Left forelimb (tissue), 1 donor: ENCODE data around the gene TMEM72.
A peak's percentile ranks its signal among the peaks of the same experiment; 100 is the strongest.

Experiments
- DNase-seq: peaks from one replicate; pipeline ENCODE4 v3.0.0-alpha.2; 2018; ENCODE audit warnings: low spot score

TMEM72 gene

DNA sequence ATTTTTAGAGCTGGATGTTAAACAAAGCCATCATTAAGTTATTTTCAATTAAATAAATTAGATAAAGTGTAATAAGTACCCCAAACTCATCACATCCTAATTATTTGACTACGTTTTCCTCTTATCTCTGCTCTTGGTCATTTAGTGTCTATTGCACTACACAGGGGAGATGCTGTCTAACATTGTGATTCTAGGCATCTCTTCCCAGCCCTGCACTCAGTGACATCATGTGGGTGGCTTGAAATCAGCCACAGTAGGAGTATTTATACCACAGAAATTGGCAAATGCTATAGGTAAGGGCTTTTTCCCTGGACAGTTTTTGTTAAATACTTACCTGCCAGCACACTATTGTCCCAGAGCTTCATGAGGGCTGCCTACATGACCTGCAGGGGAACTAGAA is 21.3 kb upstream of the TMEM72 start:
- no peak for DNase-seq

DNA sequence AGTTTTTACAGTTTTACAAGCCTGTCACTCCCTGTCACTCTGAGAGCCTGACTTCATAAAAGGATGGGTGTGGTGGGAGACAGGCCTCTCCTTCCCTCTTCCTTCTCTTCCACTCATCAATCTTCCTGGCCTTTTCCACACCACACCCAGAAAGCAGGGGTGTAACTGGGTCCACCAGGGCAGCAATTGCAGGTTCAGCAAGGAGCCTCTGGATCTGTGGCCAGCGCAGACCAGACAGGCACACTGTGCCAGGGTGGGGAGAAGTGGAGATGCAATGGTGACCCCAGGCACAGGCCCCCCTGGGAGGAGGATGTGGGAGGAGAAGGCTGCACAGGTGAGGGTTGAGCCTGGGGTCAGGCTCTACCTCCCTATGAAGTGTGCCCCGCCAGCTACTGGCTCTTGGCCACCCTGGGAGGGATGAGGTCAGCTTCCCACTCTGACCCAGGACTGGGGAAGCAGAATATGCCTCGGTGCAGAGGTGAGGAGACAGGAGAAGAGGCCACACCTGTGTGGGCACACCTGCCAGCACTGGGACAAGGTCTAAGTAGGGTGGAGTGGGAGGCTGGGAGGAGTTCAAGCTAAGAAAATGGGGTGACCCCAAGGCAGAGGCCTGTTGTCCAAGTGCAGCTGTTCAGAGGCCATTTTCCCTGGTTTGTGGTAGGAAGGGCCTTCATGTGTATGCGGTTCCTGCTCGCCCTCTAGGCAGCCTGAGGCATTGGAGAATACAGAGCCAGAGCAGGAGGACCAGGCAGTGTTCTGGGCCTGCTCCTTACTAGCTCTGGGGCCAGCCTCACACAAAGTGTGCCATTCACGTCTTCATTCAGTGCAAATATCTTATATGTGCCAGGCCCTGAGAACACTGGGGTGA is 20.2 kb upstream of the TMEM72 start:
- DNase-seq, result peak; percentile 59

DNA sequence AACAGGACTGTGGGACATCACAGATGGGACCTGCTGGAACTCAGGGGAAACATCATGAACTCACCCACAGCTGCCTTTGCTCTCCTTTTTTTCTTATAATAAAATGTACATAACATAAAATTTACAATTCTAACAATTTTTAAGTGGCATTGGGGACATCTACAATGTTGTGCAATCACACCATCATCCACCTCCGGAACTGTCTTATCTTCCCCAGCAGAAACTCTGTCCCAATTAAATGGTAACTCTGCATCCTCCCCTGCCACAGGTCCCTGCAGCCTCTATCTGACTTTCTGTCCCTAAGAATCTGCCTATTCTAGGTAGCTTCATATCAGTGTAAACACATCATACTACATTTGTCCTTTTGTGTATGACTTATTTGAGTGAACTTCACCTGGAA is 19.4 kb upstream of the TMEM72 start:
- no peak for DNase-seq

DNA sequence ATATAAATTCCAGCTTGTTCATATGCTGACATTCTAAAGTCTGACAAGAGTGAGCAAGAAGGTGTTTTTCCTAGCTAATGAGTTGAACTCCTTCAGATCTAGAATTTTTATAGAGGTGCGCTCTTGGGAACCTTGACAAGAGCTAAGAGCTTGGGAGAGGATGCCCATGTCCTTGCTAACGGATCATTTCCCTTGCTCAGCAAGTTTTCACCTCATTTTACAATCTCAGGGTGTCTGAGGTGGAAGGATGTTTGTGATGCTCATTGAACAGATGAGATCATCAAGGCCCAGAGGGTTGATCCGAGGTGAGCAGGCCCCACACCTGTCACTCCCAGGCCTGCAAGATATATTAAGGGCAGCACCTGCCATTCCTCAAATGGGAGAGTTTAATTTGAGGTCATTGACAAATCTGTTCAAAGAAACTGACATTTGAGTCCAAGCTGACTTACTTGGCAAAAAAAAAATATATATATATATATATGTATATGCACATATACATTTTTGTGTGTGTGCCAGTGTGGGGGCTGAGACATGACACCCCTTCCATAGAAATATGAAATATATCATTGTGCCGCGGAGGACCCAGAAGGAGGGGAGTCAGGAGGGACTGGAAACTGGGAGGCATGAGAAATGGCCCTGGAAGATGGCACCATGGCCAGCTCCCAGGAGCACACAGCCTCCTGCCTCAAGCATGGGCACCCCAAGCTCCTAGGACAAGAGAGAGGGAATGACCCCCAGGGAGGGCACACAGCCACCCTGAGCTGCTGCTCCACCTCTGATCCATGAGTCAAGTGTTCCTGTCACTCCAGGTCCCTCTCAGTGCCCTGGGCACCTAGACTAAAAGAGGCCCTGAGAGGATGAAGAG is 17.3 kb upstream of the TMEM72 start:
- no peak for DNase-seq

DNA sequence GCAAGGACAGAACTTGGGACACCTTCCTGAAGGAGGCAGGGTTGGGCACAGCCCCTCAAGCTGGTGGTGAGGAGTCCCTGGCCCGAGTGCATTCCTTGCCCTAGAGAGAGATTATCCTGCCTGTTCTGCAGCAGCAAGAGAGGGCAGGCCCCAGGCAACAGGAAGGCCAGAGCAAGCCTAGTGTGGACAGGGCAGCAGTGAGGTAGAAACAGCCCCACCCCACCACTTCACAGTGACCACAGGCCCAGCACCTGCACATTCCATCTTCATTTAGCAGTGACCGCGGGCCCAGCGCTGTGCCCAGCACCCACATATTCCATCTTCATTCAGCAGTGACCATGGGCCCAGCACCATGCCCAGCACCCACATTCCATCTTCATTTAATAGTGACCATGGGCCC is 16.4 kb upstream of the TMEM72 start:
- no peak for DNase-seq

DNA sequence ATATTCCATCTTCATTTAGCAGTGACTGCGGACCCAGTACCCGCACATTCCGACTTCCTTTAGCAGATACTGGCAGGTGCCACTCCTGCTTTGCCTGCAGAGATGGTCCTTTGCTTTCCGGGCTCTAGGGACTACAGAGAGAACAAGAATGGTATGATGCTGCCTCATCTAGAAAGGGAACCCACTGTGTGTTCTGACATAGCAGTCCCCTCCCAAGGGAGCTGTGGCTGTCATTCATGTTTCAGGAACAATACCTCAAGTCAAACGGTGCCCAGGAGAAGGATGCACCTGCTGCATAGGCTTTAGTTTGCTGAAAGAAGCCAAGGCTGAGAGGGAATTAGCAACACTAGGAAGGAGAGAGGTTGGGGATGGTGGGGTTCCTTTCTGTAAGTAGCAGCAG is 15.9 kb upstream of the TMEM72 start:
- DNase-seq, result no peak

DNA sequence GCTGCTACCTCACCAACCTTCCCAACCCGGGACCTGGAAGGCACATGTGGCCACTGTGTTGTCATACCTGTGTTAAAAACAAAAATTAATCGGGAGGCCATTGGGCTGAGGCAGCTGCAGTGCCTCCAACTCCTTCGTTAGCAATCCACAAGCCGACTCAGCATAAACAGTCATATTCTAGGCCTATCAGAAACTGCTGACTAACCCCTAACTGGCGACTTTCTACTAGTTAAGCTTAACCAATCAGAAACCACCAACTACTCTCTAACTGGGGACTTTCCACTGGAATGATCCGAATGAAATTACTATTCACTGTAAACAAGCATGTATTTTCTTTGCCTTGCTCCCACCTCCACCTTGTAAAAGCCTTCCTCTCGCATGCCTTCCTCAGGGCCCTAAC is 14.1 kb upstream of the TMEM72 start:
- DNase-seq, result no peak

DNA sequence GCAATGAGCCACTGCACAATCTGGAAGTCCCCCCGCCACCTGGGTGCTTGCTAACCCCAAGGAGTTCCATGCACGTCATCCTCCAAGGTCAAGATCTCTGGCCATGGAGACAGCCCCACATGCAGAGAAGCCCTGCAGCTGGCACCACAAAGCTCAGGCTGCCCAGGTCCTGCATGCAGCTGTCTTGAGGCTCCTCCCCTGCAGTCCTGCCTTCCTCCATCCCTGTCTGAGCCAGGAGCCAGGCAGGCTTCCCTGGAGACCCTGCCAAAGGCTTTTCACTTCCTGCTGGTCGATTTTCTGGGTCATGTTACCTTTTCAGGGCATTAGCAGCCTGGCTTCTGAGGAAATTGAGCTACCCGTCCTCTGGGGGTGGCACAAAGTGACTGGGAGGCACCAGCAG is 12.5 kb upstream of the TMEM72 start:
- DNase-seq, result no peak

DNA sequence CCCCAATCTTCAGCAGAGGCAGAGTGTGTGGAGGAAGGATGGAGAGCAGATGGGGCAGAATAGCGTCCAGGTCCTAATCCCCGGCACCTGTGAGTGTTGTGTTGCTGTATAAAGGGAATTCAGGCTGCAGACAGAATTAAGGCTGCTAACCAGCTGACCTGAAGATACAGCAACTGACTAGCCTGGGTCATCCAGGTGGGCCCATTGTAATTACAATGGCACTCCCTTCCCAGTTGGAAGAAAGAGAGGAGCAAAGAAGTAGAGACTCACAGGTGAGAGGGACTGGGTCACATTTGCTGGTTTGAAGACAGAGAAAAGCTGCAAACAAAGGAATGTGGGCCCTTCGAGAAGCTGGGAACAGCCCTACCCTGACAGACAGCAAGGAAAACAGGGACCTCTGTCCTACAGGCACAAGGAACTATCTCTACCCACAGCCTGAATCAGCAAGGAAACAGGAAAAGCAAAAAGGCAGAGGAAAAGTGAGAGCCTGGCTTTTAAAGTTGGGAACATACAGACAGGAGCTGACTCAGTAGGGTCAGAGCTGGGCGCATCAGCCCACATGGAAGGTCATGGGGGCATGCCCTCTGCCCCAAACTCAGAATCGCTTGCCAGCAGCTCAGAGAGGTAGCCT is 11.6 kb upstream of the TMEM72 start:
- DNase-seq, result no peak

DNA sequence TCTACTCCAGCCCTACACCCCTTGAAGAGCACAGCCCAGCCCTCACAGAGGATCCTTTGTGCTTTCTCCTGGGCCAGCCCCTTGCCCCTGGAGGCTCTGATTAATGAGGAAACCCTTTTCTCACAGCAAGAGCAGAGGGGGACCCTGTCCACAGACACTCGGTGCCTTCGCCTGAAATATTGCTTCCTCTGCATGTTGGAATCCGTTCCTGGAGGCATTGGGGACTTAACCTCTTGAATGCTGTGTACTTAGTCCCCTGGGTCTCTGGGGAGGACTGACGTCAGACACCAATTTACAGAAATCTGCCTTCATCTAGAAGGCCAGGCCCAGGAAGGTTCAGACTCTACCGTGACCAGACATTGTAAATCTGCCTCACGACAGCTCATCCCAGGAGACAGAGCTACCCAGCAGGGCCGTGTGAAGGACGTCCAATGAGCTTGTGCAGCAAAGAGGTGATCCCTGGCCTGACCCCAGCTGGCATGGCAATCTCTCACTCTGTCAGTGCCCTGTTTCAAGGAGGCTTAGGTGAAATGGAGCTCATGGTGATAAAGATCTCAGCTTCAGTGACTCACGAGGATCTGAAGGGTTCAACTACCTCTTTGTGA is 8.1 kb upstream of the TMEM72 start:
- no peak for DNase-seq

DNA sequence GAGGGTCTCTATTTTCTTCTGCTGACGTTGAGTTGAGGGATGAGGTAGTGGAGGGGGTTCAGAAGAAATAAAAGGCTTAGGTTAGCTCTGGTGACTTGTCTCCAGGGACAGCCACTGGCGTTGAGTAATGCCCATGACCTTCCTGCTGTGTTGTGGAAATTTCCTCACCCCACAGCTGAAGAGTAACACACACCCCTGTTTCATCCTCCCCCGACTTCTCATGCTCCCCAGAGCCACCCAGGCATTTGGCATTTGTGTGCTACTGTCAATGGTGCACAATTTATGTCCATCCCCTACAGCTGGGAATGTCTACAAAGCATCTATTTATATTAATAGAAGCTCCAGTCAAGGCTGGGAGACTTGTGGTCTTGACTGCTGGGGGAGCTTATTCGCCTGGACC is 4.7 kb upstream of the TMEM72 start:
- DNase-seq, result no peak

DNA sequence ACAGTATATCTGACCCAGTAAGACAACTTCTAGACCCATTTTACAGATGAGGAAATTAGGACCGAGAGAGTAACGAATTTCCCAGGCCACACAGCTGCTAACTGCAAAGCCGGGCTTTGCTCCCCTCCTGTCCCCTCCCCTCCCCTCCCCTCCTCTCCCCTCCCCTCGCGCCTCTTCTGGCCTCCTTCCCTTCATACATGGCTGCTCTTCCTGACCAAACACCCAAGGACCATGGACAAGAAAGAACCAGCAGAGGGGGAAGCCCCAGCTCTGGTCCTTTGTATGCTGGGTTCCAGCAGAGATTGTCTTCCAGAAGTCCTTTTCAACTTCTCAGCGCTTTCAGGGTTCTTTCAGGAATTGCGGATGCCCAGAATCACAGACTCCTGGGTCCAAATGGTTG is 3.6 kb upstream of the TMEM72 start:
- no peak for DNase-seq

DNA sequence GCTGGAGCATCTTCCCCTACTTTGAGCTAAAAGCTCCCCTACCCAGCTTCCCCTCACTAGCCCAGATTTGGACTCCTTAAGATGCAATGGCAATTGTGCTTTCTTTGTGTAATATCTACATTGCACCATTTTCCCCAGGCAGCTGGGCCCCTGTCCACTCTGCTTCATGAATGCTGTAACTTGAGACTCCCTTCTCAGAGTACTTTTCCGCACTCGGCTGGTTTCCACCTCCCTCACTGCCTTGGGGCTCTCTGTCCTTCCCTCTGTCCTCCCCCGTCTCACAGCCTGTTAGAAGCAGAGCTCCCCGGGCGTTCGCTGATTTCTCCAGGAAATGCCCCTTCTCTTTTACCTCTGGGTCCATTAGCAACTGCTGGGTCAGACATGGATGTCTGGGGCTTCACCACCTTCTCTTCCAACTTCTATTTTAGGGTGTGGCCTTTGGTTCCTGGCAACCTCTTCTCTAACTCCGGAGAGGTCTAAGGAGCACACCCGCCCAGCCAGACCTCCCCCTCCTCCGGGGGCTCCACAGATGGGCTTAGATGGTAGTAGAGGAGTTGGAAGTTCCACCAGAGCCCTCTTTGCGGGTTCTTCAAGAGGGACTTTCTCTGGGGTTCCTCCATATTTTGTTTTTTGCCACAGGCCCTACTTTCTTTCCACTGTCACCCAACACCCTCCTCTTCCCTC is 2.9 kb upstream of the TMEM72 start:
- DNase-seq, result no peak

DNA sequence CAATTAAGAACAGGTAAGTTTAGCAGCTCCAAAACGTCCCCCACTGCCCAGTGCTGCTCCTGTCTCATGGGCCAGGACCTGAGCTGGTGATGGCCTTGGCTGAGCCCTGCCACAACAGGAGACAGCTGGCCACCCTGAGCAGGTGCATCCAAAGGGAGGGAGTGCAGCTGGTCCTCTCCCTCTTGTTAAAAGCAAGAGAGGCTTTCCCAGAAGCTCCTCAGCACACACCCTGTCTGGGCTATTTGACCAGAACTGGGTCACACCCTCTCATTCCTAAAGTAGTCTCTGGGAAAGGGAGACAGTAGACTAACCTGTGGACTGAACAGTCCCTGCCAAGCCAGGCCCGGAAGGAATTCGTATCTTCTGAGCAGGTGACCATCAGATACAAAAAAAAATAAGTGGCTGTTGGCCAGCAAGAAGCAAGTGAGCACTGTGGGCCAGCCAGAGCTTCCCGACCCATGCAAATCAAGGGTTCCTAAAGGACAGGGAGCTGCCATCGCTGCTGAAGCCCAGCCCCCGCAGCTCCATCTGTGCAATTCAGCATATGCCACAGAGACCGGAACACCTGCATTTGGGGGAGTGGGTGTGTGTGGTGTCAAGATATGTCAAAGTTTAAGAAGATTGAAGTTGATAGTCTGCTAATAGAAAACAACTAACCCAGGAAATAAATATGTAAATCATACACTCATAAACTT is 2.1 kb upstream of the TMEM72 start:
- no peak for DNase-seq

DNA sequence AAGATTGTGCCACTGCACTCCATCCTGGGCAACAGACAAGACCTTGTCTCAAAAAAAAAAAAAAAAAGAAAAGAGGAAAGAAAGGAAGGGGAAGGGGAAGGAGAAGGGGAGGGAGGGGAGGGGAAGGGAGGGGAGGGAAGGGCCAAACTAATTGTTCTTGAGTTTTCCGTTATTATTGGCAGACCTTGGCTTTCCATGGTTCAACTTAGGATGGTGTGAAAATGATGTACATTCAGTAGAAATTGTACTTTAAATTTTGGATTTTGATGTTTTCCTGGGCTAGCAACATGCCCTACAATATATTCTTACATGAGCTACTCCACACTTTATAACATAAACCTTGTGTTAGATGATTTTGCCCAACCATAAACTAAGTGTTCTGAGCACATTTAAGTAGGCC is 1.2 kb upstream of the TMEM72 start:
- DNase-seq, result no peak

DNA sequence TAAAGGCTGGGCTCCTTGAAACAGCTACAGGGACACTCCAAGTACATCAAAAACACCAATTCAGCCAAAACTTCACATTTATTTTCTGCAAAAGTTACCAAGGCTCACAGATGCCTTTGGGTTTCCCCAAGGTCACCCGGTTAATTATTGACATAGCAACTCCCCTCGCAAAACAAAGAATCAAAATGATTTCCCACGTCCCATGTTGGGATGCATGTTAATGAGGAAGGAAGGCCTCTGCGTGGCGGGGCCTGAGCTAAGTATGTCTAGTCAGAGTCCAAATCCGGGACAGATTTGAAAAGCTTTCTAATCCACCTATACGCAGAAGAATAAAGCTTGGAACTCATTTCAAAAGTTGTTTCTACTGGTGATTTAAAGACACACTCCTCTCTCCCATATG is 535 bp upstream of the TMEM72 start:
- no peak for DNase-seq

DNA sequence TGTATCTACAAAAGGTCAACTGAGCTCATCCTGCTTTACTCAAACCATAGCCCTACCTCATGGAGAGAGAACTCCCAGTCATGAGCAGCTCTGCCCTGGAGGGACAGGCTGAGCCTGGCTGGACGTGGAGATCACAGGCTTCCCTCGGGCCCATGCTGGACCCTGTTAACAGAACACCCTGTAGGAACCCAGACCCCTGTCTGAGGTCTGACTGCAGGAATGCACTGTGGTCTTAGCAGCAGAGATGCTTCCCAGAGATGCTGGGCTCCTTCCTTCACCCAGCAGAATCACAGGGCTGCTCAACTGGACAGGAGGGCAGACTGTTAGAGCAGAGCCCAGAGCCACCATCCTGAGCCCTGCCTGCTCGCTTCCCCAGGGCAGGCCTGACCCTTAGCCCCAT is 814 bp downstream of the TMEM72 start:
- DNase-seq, result no peak

DNA sequence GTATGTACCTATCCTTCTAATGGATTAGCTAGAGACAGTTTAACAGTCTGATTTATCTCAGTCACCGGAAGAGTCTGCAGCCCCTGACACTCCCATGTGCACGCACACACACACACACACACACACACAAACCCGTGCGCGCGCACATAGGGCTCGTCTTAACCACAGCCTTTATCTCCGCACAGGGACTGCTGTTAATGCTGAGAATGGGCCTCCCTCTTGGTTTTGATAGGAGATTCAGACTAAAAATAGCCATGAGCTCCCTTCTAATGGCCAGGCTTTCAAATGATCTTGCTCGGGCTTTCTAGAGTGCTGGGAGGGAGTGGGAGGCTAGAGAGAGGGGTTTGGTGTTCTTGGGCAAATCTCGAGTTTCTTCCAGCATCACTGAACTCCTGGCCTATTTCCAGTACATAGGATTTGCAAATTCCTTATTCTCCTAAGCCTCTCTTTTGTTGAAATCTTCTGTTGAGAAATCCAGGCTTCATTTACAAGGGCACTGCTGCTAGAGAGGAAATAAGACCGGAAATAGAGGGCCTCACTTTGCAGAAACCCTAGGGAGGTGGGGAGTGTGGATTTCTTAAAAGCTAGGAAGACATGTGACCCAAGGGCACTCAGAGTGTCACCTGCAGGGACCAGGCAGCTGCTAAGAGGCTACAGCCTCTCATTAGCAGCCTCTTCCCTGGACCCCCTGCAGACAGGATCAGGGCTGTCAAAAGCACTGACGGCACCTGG is 2.4 kb downstream of the TMEM72 start:
- DNase-seq, result no peak

DNA sequence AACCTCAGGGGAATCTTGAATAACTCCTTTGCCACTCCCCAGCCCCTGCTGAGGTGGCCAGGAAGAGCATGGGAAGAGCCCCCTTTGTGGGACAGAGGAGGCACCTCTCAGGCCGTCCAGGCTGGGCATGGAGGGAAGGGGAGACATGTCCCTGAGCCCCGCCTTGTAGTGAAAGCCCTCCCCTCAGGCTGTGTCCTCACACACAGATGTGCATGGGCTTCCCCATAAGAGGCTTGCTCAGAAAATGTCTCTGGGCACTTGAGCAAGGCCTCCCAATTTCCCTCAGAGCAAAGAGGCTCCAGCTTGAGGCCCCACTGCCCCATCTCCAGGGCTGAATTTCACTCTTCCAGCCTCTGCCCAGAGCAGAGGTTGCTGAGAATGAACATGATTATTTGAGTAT is 3.8 kb downstream of the TMEM72 start:
- DNase-seq, result no peak

DNA sequence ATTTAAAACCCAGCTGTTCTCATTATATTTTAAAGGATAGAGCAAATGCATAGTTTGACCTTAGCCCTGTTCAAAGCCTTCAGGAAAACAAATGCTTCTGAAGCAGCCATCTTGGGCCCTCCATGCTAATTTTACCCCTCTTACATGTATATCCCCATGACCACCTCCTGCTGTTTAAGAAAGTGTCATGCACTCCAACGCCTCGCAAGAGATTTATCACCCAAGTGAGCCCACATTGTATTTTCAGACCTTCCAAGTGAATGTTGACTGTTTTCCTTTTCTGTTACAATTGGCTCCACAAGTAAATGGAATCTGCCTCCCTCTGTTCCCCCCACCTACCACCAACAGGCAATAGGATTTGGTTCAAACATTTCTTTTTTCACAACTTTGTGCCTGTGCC is 5.3 kb downstream of the TMEM72 start:
- DNase-seq, result no peak

DNA sequence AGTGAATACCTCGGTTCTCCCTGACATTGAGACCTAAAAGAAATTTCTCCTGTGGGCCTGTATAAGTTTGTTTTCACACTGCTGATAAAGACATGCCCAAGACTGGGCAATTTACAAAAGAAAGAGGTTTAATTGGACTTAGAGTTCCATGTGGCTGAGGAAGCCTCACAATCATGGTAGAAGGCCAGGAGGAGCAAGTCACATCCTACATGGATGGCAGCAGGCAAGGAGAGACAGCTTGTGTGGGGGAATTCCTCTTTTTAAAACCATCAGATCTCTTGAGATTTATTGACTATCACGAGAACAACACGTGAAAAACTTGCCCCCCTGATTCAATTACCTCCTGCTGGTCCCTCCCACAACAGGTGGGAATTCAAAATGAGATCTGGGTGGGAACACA is 6.7 kb downstream of the TMEM72 start:
- no peak for DNase-seq
